ENCODE data around the gene SAT2.

- TF ChIP-seq CTCF (conservative IDR thresholded peaks at IDR 0.05): no peak
- no peak for TF ChIP-seq EZH2 (IDR thresholded peaks at IDR 0.05; ENCODE audit: low read depth)
Observed at GRCh38 chr17:7612294-7612640, 15.4 kb downstream of the SAT2 start.

All from PC-9 (cell line).